HG03280 (cell line): Measurements from ENCODE around the gene PRKCH.

Experiments
- ATAC-seq: cut with Tn5 transposase; IDR thresholded peaks from one replicate; pipeline ENCODE4 v1.9.1; 2021; ENCODE audit warnings: mild to moderate bottlenecking, moderate library complexity; ENCODE audit not compliant: unreplicated experiment

PRKCH gene

GRCh38 chr14:61484826-61485584, 163.6 kb downstream of the PRKCH start:
- ATAC-seq = no peak

GRCh38 chr14:61485661-61486060, 164.3 kb downstream of the PRKCH start:
- no peak for ATAC-seq

GRCh38 chr14:61486930-61487495, 165.6 kb downstream of the PRKCH start:
- no peak for ATAC-seq

- ATAC-seq = no peak
These were observed 167.3 kb downstream of the PRKCH start for GRCh38 chr14:61488417-61489401.

- no peak for ATAC-seq
These were observed 168.1 kb downstream of the PRKCH start for GRCh38 chr14:61489512-61489911.

GRCh38 chr14:61489932-61490331, 168.6 kb downstream of the PRKCH start:
- no peak for ATAC-seq

- ATAC-seq = no peak
These were observed 169.8 kb downstream of the PRKCH start for GRCh38 chr14:61491224-61491623.

GRCh38 chr14:61491876-61492434, 170.6 kb downstream of the PRKCH start:
- ATAC-seq = no peak

- no peak for ATAC-seq
These were observed 171.1 kb downstream of the PRKCH start for GRCh38 chr14:61492474-61492873.

- ATAC-seq = no peak
These were observed 171.9 kb downstream of the PRKCH start for GRCh38 chr14:61493239-61493638.

GRCh38 chr14:61494018-61494417, 172.6 kb downstream of the PRKCH start:
- no peak for ATAC-seq

- ATAC-seq = no peak
These were observed 174.4 kb downstream of the PRKCH start for GRCh38 chr14:61495809-61496208.

GRCh38 chr14:61498303-61498702, 176.9 kb downstream of the PRKCH start:
- ATAC-seq = no peak

- no peak for ATAC-seq
These were observed 177.4 kb downstream of the PRKCH start for GRCh38 chr14:61498811-61499210.

GRCh38 chr14:61499991-61500390, 178.6 kb downstream of the PRKCH start:
- no peak for ATAC-seq

- no peak for ATAC-seq
These were observed 180.5 kb downstream of the PRKCH start for GRCh38 chr14:61501714-61502458.

- ATAC-seq = no peak
These were observed 181.2 kb downstream of the PRKCH start for GRCh38 chr14:61502459-61503093.

- peak; percentile 82 for ATAC-seq
These were observed 181.9 kb downstream of the PRKCH start for GRCh38 chr14:61503167-61503801.

GRCh38 chr14:61504901-61505300, 183.5 kb downstream of the PRKCH start:
- no peak for ATAC-seq
